ENCODE results near the gene MYO16. TPM values are rescaled to one million over a fixed set of nuclear protein-coding genes. Genes with fewer than 3 reads are reported as not detected.

Gene MYO16
- total and polyA plus RNA-seq, 7 donors, result under 0.01 to 0.33 (median 0.28) TPM; not detected in 2

GRCh38 chr13:108624979-108625378, 4.4 kb upstream of the MYO16 start:
- Histone ChIP-seq H3K27me3 (no peaks in the 10 kb centered on the region), H3K4me3 (no peak overlapping the region), H3K27ac (no peak overlapping the region), H3K4me1 (no peaks in the 10 kb centered on the region), H3K36me3 (no peaks in the 10 kb centered on the region), H3K9me3 (peaks cover 0 to 5% (median 0%) of the 10 kb centered on the region in 4 donors)
- no peak for DNase-seq
- 74 to 77% methylated on average over 4 of the region's 4 CpGs for WGBS, 2 donors
- TF ChIP-seq CTCF (IDR thresholded peaks at IDR 0.05) (no peak), EP300 (IDR thresholded peaks at IDR 0.05) (no peak), POLR2AphosphoS5 (IDR thresholded peaks at IDR 0.05) (no peak), POLR2A (IDR thresholded peaks at IDR 0.05) (no peak)
- intact Hi-C loops (cut with DNase I), result no loop called here

- Histone ChIP-seq H3K4me3 (no peak overlapping the region), H3K27ac (no peak overlapping the region), H3K4me1 (no peaks in the 10 kb centered on the region), H3K36me3 (no peaks in the 10 kb centered on the region), H3K9me3 (peaks cover 0 to 4% (median 0%) of the 10 kb centered on the region in 4 donors), H3K27me3 (no peaks in the 10 kb centered on the region)
- DNase-seq, result no peak
- WGBS, 2 donors, result 88 to 89% methylated on average over 1 of the region's 1 CpG
- TF ChIP-seq POLR2AphosphoS5 (IDR thresholded peaks at IDR 0.05), result no peak
- no peak for TF ChIP-seq POLR2A (IDR thresholded peaks at IDR 0.05)
- TF ChIP-seq CTCF (IDR thresholded peaks at IDR 0.05), result no peak
- no peak for TF ChIP-seq EP300 (IDR thresholded peaks at IDR 0.05)
- intact Hi-C loops (cut with DNase I), result no loop called here
These were observed 577 bp downstream of the MYO16 start for GRCh38 chr13:108629988-108630387.

GRCh38 chr13:108632649-108633167, 3.3 kb downstream of the MYO16 start:
- intact Hi-C loops (cut with DNase I), result no loop called here
- no peaks in the 10 kb centered on the region for H3K9me3 ChIP-seq
- H3K27ac ChIP-seq, result no peak overlapping the region
- TF ChIP-seq EP300 (IDR thresholded peaks at IDR 0.05), result no peak
- TF ChIP-seq CTCF (IDR thresholded peaks at IDR 0.05), result no peak
- TF ChIP-seq POLR2AphosphoS5 (IDR thresholded peaks at IDR 0.05), result no peak
- TF ChIP-seq POLR2A (IDR thresholded peaks at IDR 0.05), result no peak
- no peaks in the 10 kb centered on the region for H3K27me3 ChIP-seq
- no peaks in the 10 kb centered on the region for H3K36me3 ChIP-seq
- 69 to 77% methylated on average over 5 of the region's 5 CpGs for WGBS, 2 donors
- no peak overlapping the region for H3K4me3 ChIP-seq
- H3K4me1 ChIP-seq, result no peaks in the 10 kb centered on the region
- DNase-seq, result no peak

- no peak for DNase-seq
- no peaks in the 10 kb centered on the region for H3K27me3 ChIP-seq
- H3K36me3 ChIP-seq, result no peaks in the 10 kb centered on the region
- no peaks in the 10 kb centered on the region for H3K9me3 ChIP-seq
- no peak for TF ChIP-seq POLR2A (IDR thresholded peaks at IDR 0.05)
- TF ChIP-seq POLR2AphosphoS5 (IDR thresholded peaks at IDR 0.05), result no peak
- no peak for TF ChIP-seq CTCF (IDR thresholded peaks at IDR 0.05)
- TF ChIP-seq EP300 (IDR thresholded peaks at IDR 0.05), result no peak
- H3K4me1 ChIP-seq, result no peaks in the 10 kb centered on the region
- no peak overlapping the region for H3K27ac ChIP-seq
- 73 to 89% methylated on average over 4 of the region's 4 CpGs for WGBS, 2 donors
- H3K4me3 ChIP-seq, result no peak overlapping the region
- intact Hi-C loops (cut with DNase I), result no loop called here
These were observed 9.5 kb downstream of the MYO16 start for GRCh38 chr13:108638901-108639300.
